Esophagus (tissue), 2 donors: ENCODE results near the gene HSD17B11. TPM values are rescaled to one million over a fixed set of nuclear protein-coding genes. Genes with fewer than 3 reads are reported as not detected.
"Not testable (repeated sequence)": the region's sequence is repeated elsewhere in the genome, so short reads cannot be mapped to it uniquely, and the experiment has no call there.

ENCODE experiments used
- H3K27ac ChIP-seq, 2 donors: one replicate each; pipeline ENCODE4 v1.5.1; 2013; ENCODE audit warnings: low read depth in 2 of 2, mild to moderate bottlenecking in 2 of 2, inconsistent platforms in 1 of 2, low read length in 1 of 2, moderate library complexity in 1 of 2
- H3K27me3 ChIP-seq, 2 donors: one replicate each; pipeline ENCODE4 v1.6.1; 2013; ENCODE audit warnings: low read length in 2 of 2, control low read depth in 1 of 2, mild to moderate bottlenecking in 1 of 2; ENCODE audit not compliant: insufficient read depth in 2 of 2, control insufficient read depth in 1 of 2
- H3K36me3 ChIP-seq, 2 donors: one replicate each; pipeline ENCODE4 v1.6.1; 2013; ENCODE audit warnings: low read length in 1 of 2; ENCODE audit not compliant: control insufficient read depth in 2 of 2, insufficient read depth in 2 of 2
- H3K4me1 ChIP-seq, 2 donors: one replicate each; pipeline ENCODE4 v1.6.1; 2013; ENCODE audit warnings: low read length in 1 of 2; ENCODE audit not compliant: control insufficient read depth in 2 of 2, insufficient read depth in 2 of 2
- H3K4me3 ChIP-seq, 2 donors: one replicate each; pipeline ENCODE4 v1.5.1; 2013; ENCODE audit warnings: low read length in 2 of 2, mild to moderate bottlenecking in 2 of 2, low read depth in 1 of 2, moderate library complexity in 1 of 2
- H3K9me3 ChIP-seq, 2 donors: one replicate each; pipeline ENCODE4 v1.6.1; 2013; ENCODE audit warnings: mild to moderate bottlenecking in 2 of 2, low read depth in 1 of 2, low read length in 1 of 2, moderate library complexity in 1 of 2; ENCODE audit not compliant: control insufficient read depth in 2 of 2, insufficient read depth in 1 of 2
- WGBS, 2 donors: extraction: QIAGEN DNeasy Blood & Tissue Kit; methylation state at CpG; one replicate each; pipeline ENCODE4 v1.1.7; 2013; 5-methylcytosine and 5-hydroxymethylcytosine counted together
- polyA plus RNA-seq, 2 donors: library from polyadenylated mRNA; stranded (reverse); fragments of 200-250 nt; gene quantifications; one replicate each; pipeline ENCODE4 v1.2.3, GENCODE V29; 2013
- donor health status: healthy with polysubstance abuse.
- donor health status: Bipolar disorder and iron deficiency.

The HSD17B11 gene
- polyA plus RNA-seq, 2 donors, result 6.6 to 9.9 TPM

GRCh38 chr4:87299898-87300297 lies 91.1 kb downstream of the HSD17B11 start:
- Histone ChIP-seq H3K4me1 (no peaks in the 10 kb centered on the region), H3K36me3 (peaks cover 0 to 2% of the 10 kb centered on the region in 2 donors), H3K27me3 (no peaks in the 10 kb centered on the region), H3K27ac (no peak overlapping the region), H3K9me3 (no peaks in the 10 kb centered on the region), H3K4me3 (no peak overlapping the region)
- 75 to 80% methylated on average over 4 of the region's 4 CpGs for WGBS, 2 donors

GRCh38 chr4:87298362-87298761 lies 92.6 kb downstream of the HSD17B11 start:
- Histone ChIP-seq H3K36me3 (peaks cover 0 to 2% of the 10 kb centered on the region in 2 donors), H3K4me3 (no peak overlapping the region), H3K4me1 (no peaks in the 10 kb centered on the region), H3K27ac (no peak overlapping the region), H3K9me3 (no peaks in the 10 kb centered on the region), H3K27me3 (no peaks in the 10 kb centered on the region)
- WGBS, 2 donors, result 46 to 60% methylated on average over 2 of the region's 2 CpGs

- not testable (repeated sequence) for H3K36me3 ChIP-seq, H3K27ac ChIP-seq, H3K9me3 ChIP-seq, H3K27me3 ChIP-seq, H3K4me3 ChIP-seq, H3K4me1 ChIP-seq
- 81 to 89% methylated on average over 11 of the region's 11 CpGs for WGBS, 2 donors
These were observed 96.1 kb downstream of the HSD17B11 start for GRCh38 chr4:87294911-87295310.

GRCh38 chr4:87293889-87294288 lies 97.1 kb downstream of the HSD17B11 start:
- 95 to 96% methylated on average over 7 of the region's 7 CpGs for WGBS, 2 donors
- not testable (repeated sequence) for H3K36me3 ChIP-seq, H3K4me1 ChIP-seq, H3K9me3 ChIP-seq, H3K4me3 ChIP-seq, H3K27ac ChIP-seq, H3K27me3 ChIP-seq

- Histone ChIP-seq H3K4me3 (no peak overlapping the region), H3K4me1 (no peaks in the 10 kb centered on the region), H3K9me3 (peaks cover 0 to 3% of the 10 kb centered on the region in 2 donors), H3K27ac (no peak overlapping the region), H3K36me3 (no peaks in the 10 kb centered on the region), H3K27me3 (no peaks in the 10 kb centered on the region)
- 94 to 95% methylated on average over 1 of the region's 1 CpG for WGBS, 2 donors
These were observed 104.0 kb downstream of the HSD17B11 start for GRCh38 chr4:87286970-87287369.

Other genes starting within 250 kb of the HSD17B11 start
- 1 to 10 TPM; 1.3 to 2.4 TPM for gene KLHL8, start 170.6 kb downstream of the HSD17B11 start, polyA plus RNA-seq
- under 1 TPM; 0.08 to 0.14 TPM for gene HSD17B13, start 68.3 kb downstream of the HSD17B11 start, polyA plus RNA-seq
- 10 to 100 TPM; 25.7 to 39.8 TPM for gene NUDT9, start 31.4 kb upstream of the HSD17B11 start, polyA plus RNA-seq
- gene SPARCL1, start 138.2 kb upstream of the HSD17B11 start, polyA plus RNA-seq, result 100 to 1,000 TPM in 1 of 2 donors, 10 to 100 TPM in 1; 21.5 to 113 TPM
- gene DSPP, start 217.3 kb upstream of the HSD17B11 start, polyA plus RNA-seq, result not detected